Astrocyte of the cerebellum (primary cell): Measurements from ENCODE around the gene NXPH4.

Source experiments
- DNase-seq: peaks from one replicate; pipeline ENCODE4 v3.0.0-alpha.2; 2011; ENCODE audit warnings: low read depth
- H3K4me3 ChIP-seq: 2 replicates; pipeline ENCODE4 v1.5.1; 2011; ENCODE audit warnings: mild to moderate bottlenecking, low read depth, low read length, moderate library complexity
- CTCF ChIP-seq: IDR thresholded peaks from 2 replicates; pipeline ENCODE4 v1.5.1; 2012; ENCODE audit warnings: low read length, low read depth, moderate library complexity, mild to moderate bottlenecking; ENCODE audit errors: missing control alignments
- in situ Hi-C: cut with HindIII; loops from 2 replicates; pipeline ENCODE4 v1.10.0; 2017; ENCODE audit warnings: low sequenced_read_pairs

The NXPH4 gene

GRCh38 chr12:57188090-57188425 lies 28.5 kb upstream of the NXPH4 start:
- DNase-seq = no peak
- in situ Hi-C loops = loop anchor here (10.0 kb wide), 1 partner anchor 47 kb away; a partner anchor contains a TSS
- TF ChIP-seq CTCF = no peak
- no peak overlapping the region for H3K4me3 ChIP-seq

GRCh38 chr12:57190037-57190436 lies 26.6 kb upstream of the NXPH4 start:
- TF ChIP-seq CTCF = no peak
- H3K4me3 ChIP-seq = no peak overlapping the region
- in situ Hi-C loops = no loop called here
- DNase-seq = no peak

DNA sequence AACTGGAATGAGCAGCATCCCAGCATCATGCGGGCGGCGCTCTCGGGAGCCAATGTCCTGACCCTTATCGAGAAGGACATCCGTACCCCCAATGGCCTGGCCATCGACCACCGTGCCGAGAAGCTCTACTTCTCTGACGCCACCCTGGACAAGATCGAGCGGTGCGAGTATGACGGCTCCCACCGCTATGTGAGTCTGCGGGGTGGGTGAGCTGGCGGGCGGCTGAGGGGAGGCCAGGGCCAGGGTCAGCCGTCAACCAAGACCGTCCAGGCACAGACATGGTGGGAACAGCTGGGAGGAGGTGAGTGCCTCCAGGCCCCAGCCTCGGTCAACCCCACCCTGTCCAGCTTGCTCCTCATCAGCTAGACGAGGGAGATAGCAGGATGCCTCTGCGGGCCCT lies 25.8 kb upstream of the NXPH4 start:
- H3K4me3 ChIP-seq = no peak overlapping the region
- no peak for TF ChIP-seq CTCF
- in situ Hi-C loops = no loop called here
- DNase-seq = no peak

DNA sequence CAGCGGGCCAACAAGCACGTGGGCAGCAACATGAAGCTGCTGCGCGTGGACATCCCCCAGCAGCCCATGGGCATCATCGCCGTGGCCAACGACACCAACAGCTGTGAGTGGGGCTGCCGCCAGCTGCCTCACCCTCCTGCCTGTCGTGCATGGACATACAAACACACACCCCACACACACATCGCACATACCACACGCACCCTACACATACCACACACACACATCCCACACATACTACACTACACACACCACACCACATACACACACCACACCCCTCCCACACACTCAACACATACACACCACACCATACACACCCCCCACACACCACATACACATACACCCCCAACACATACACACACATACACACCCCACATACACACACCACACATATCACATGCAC lies 25.2 kb upstream of the NXPH4 start:
- no peak for TF ChIP-seq CTCF
- in situ Hi-C loops = no loop called here
- H3K4me3 ChIP-seq = no peak overlapping the region
- no peak for DNase-seq

GRCh38 chr12:57192920-57193319 lies 23.7 kb upstream of the NXPH4 start:
- no peak for DNase-seq
- H3K4me3 ChIP-seq = no peak overlapping the region
- TF ChIP-seq CTCF = no peak
- in situ Hi-C loops = no loop called here

- no peak overlapping the region for H3K4me3 ChIP-seq
- no peak for DNase-seq
- TF ChIP-seq CTCF = no peak
- in situ Hi-C loops = no loop called here
Measured at GRCh38 chr12:57193706-57194245, 22.8 kb upstream of the NXPH4 start.

DNA sequence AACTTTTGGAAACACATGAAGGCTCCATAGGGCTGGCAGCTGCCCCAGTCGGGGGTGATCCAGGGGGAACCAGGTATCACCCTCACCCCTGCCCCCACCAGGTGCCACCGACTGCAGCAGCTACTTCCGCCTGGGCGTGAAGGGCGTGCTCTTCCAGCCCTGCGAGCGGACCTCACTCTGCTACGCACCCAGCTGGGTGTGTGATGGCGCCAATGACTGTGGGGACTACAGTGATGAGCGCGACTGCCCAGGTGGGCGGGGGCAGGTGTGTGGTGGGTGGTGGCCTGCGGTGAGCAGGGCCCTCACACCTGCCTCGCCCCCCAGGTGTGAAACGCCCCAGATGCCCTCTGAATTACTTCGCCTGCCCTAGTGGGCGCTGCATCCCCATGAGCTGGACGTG lies 22.3 kb upstream of the NXPH4 start:
- no peak for DNase-seq
- no peak for TF ChIP-seq CTCF
- no peak overlapping the region for H3K4me3 ChIP-seq
- in situ Hi-C loops = no loop called here
